Mesodermal cell (in vitro differentiated cells): ENCODE measurements around the gene CDC14B.
"Not testable (repeated sequence)": the region's sequence is repeated elsewhere in the genome, so short reads cannot be mapped to it uniquely, and the experiment has no call there.

Source experiments
- H3K27ac ChIP-seq: 2 replicates; pipeline ENCODE4 v1.7.0; 2013; ENCODE audit warnings: mild to moderate bottlenecking, low read depth, low read length, moderate library complexity; ENCODE audit not compliant: severe bottlenecking
- H3K36me3 ChIP-seq: 2 replicates; pipeline ENCODE4 v1.7.1; 2013; ENCODE audit warnings: mild to moderate bottlenecking, low read length, moderate library complexity; ENCODE audit not compliant: control insufficient read depth, insufficient read depth
- H3K4me1 ChIP-seq: one replicate; pipeline ENCODE4 v1.7.1; 2013; ENCODE audit warnings: mild to moderate bottlenecking, low read length; ENCODE audit not compliant: insufficient read depth, control insufficient read depth, poor library complexity, severe bottlenecking
- H3K4me3 ChIP-seq: 2 replicates; pipeline ENCODE4 v1.7.0; 2013; ENCODE audit warnings: low read length, control low read depth, mild to moderate bottlenecking; ENCODE audit not compliant: insufficient read depth, poor library complexity, severe bottlenecking; ENCODE audit errors: extremely low read depth
- H3K9me3 ChIP-seq: 2 replicates; pipeline ENCODE4 v1.7.1; 2013; ENCODE audit warnings: mild to moderate bottlenecking, low read length, moderate library complexity; ENCODE audit not compliant: control insufficient read depth
- WGBS, 2 experiments: methylation state at CpG; one replicate each; pipeline ENCODE4 v1.1.5; 2013; ENCODE audit warnings: missing lambda C conversion rate in 2 of 2; ENCODE audit not compliant: insufficient coverage in 2 of 2; 5-methylcytosine and 5-hydroxymethylcytosine counted together

Gene CDC14B

DNA sequence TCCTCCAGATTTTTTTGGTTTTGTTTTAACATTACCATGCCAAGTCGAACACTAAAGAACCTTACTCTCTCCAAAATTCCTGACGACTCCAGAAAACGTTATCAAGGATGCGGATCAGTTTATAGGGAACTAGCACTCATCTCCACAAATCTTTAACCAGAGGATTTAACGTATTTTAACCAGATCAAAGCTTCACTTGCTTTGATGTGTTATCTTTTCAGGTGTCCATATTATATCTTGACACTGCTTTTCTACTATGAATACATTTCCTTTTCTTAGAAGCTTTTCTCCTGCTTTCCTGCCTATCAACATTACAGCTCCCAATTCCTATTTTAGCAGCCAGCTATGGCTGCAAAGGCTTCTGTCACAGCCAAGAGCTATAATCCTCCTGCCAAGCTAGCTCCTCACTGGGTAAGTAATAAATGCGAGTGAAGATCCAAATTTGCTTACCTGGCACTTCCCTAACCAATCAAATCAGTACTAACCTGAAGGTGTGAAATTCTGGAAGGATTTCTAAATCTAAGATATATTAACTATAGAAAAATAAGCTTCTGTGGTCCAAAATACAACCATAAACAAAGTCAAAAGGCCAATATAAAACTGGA is 60.2 kb downstream of the CDC14B start:
- WGBS, 2 experiments, result 97 to 100% methylated on average over 3 to 4 of the region's 6 CpGs
- Histone ChIP-seq H3K4me1 (peaks cover 11% of the 10 kb centered on the region), H3K9me3 (no peaks in the 10 kb centered on the region), H3K27ac (no peak overlapping the region), H3K4me3 (no peak overlapping the region), H3K36me3 (peaks cover 14% of the 10 kb centered on the region)

DNA sequence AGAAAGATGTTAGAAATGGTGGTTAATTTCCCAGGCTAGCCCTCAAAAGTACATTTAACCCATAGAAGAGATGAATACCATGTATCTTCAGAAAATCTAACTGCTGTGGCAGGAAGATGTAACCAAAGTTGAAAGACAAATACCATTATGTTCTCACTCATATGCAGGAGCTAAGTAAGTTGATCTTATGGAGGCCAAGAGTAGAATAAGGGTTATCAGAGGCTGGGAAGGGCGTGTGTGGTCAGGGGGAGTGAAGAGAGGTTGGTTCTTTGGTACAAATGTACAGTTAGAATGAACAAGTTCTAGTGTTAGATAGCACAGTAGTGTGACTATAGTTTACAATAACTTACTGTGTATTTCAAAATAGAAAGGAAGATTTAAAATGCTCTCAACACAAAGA is 61.7 kb downstream of the CDC14B start:
- Histone ChIP-seq H3K4me3 (no peak overlapping the region), H3K9me3 (no peaks in the 10 kb centered on the region), H3K27ac (no peak overlapping the region), H3K4me1 (peaks cover 11% of the 10 kb centered on the region), H3K36me3 (peaks cover 14% of the 10 kb centered on the region)
- 82% methylated on average over 1 of the region's 1 CpG; no CpG with 5 or more reads in 1 of the 2 experiments for WGBS, 2 experiments

DNA sequence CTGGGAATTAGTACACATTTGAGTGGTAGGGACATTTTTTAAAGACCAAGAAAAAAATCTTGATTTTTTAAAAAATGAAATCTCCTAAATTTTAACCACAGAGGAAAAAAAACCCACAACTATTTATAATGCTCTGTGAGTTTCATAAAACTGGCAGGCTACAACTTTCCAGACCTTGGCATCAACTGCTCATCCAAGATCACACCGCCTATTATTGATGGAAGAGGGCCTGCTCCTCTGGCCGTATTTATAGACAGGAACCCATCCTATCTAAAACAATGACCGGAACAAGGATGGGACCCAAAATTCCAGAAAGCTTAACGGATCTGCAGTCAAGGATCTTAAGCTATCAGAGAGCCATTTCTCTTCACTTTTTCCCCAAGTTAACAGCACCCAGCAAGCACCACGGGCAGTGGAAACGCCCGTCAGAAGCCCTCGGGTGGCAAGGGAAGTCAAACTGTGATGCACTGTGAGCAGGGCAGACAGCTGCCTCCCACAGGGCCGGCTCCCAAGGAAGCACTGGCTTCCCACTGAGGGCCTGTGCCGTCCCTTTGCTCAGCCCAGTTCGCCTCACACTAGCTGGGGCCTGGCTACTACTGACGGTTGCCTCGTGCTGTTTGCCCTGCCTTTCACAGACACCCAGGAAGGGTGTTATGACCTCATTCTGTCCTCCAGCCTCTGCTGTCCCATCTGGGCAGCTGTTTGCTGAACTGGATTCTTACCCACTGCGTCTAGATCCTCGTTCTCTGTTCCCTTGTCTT is 62.8 kb downstream of the CDC14B start:
- Histone ChIP-seq H3K36me3 (peaks cover 7% of the 10 kb centered on the region), H3K9me3 (no peaks in the 10 kb centered on the region), H3K4me1 (peaks cover 11% of the 10 kb centered on the region), H3K27ac (no peak overlapping the region), H3K4me3 (no peak overlapping the region)
- 81 to 84% methylated on average over 11 to 15 of the region's 15 CpGs for WGBS, 2 experiments

DNA sequence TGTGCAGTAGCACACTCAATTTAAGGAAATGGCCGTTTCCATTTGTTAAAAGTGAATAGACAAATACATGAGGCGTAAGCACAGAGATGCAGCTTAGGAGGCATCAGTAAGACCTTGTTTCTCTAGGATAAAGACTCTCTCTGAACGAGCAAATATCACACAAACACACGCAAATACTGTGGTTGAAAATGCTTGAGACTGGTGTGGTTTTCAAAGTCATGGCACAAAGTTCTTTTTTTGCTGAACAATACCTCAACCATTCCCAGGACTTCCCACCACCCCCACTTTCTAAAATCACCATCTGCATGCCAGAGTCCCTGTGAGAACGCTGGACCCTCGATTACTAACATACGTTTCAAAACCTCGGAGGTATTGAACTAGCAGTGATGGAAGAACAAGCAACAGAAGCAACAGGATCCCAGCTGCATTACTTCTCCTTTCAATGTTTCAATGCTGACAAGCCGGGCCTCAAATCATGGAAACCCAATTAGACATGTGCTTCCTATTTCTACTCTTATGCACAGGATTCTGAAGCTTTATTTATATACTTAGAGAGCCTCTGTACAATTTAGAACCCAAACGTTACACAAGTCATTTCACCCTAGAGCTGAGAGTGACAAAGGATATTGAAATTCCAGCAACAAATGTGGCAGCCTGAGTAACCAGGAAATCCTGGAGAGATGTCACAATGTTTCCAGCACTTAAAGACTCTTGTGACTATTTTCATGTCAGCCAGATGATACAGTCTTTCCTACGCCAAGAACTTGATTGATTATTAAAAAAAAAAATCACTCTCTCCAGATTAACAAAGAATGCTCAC is 63.9 kb downstream of the CDC14B start:
- no peak overlapping the region for H3K4me3 ChIP-seq
- 91 to 92% methylated on average over 7 to 8 of the region's 11 CpGs for whole genome bisulfite sequencing, 2 experiments
- no peaks in the 10 kb centered on the region for H3K9me3 ChIP-seq
- peaks cover 5% of the 10 kb centered on the region for H3K36me3 ChIP-seq
- H3K27ac ChIP-seq, result peak overlapping the region; percentile 8
- H3K4me1 ChIP-seq, result peaks cover 11% of the 10 kb centered on the region

DNA sequence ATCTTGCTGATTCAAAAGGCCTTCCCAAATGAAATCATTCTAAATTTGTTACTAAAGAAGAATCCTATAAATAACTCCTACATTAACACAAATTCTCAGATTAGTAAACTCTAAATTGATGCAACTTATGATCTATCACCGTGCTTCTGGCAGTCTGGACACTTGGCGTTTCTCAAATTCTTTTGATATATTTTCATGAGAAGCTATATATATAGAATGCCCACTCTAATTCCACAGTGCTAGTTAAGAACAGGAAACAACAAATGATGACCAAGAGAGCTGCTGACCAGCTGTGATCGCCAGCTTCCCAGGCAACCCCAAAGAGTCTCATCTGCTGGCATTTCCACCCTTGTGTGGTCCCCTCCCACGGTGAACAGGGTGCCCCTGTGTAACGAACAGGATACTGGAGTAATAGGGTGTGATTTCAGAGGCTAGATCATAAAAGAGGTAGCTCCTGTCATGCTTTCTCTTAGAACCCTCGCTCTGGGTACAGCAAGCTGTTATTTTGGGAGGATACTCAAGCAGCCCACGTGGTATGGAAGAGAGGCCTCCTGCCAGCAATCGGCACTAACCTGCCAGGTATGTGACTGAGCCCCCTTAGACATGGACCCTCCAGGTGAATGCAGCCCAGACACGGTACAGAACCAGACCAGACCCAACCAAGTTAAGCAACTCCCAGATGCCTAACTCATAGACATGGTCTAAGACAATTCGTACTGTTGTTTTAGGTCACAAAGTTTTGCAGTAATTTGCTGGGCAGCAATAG is 64.7 kb downstream of the CDC14B start:
- Histone ChIP-seq H3K9me3 (no peaks in the 10 kb centered on the region), H3K4me1 (peaks cover 11% of the 10 kb centered on the region), H3K4me3 (no peak overlapping the region), H3K27ac (no peak overlapping the region), H3K36me3 (peaks cover 5% of the 10 kb centered on the region)
- WGBS, 2 experiments, result 96 to 100% methylated on average over 5 to 6 of the region's 10 CpGs

DNA sequence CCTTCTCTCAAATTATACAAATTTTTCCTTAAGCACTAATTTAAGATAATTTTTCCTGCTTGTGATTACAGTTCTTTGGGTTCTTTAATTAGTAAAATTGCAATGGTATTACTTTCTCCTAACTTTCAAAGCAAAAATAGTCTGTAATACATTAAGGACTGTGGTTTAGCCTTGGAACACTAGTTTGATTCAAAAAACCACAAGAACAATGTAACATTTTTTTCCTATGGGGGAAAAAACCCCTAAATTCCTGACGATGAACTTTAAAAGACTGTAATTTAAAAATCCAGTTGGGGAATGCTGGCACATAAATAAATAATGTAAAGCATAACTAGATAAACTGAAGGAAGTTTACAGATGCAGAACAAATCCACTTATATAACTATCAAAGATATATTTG is 65.3 kb downstream of the CDC14B start:
- no peaks in the 10 kb centered on the region for H3K9me3 ChIP-seq
- peaks cover 5% of the 10 kb centered on the region for H3K36me3 ChIP-seq
- H3K4me1 ChIP-seq, result peaks cover 11% of the 10 kb centered on the region
- no peak overlapping the region for H3K27ac ChIP-seq
- no peak overlapping the region for H3K4me3 ChIP-seq
- no CpG with 5 or more reads among the region's 1 CpG for WGBS, 2 experiments

DNA sequence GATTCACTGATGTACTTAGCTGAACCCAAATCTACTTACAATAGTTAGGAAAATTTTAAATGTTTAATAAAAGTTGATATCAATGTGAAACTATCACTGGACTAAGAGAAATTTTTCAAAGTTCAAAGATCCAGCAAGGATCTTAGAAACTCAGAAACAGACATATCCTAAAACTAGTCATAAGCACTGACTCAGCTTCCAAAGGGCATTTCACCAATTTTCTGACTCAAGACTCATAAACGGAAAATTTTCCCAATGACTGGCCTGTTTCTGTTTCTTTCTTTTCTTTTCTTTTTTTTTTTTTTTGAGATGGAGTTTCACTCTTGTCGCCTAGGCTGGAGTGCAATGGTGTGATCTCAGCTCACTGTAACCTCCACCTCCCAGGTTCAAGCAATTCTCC is 66.6 kb downstream of the CDC14B start:
- Histone ChIP-seq H3K9me3 (no peaks in the 10 kb centered on the region), H3K27ac (no peak overlapping the region), H3K36me3 (peaks cover 11% of the 10 kb centered on the region), H3K4me1 (peaks cover 11% of the 10 kb centered on the region), H3K4me3 (no peak overlapping the region)
- WGBS, 2 experiments, result no CpG with 5 or more reads among the region's 2 CpGs

DNA sequence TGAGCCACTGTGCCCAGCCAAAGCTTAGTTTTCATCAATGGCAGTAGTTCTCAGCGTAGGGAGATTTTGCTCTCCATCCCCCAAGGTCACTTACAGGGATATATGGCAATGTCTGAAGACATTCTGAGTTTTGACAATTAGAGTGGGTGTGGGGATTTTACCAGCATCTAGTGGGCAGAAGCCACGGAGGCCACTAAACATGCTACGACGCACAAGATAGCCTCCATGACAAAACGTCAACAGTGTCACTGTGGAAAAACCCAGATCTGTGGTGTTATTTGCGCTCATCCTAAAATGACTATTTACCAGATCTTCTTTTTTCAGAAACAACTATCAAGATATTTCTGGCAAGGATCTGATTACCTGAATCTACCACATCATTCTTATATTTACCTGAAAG is 68.2 kb downstream of the CDC14B start:
- WGBS, 2 experiments, result 98% methylated on average over 6 of the region's 6 CpGs
- peaks cover 7% of the 10 kb centered on the region for H3K4me1 ChIP-seq
- peaks cover 11% of the 10 kb centered on the region for H3K36me3 ChIP-seq
- H3K27ac ChIP-seq, result no peak overlapping the region
- H3K4me3 ChIP-seq, result no peak overlapping the region
- no peaks in the 10 kb centered on the region for H3K9me3 ChIP-seq

- no peaks in the 10 kb centered on the region for H3K9me3 ChIP-seq
- H3K36me3 ChIP-seq, result peaks cover 11% of the 10 kb centered on the region
- 96% methylated on average over 3 of the region's 4 CpGs; no CpG with 5 or more reads in 1 of the 2 experiments for WGBS, 2 experiments
- H3K4me3 ChIP-seq, result no peak overlapping the region
- H3K27ac ChIP-seq, result no peak overlapping the region
- peaks cover 1% of the 10 kb centered on the region for H3K4me1 ChIP-seq
These were observed 69.0 kb downstream of the CDC14B start for GRCh38 chr9:96550659-96551058.

GRCh38 chr9:96543131-96543530 is 76.5 kb downstream of the CDC14B start:
- H3K27ac ChIP-seq, H3K4me1 ChIP-seq, H3K9me3 ChIP-seq, H3K4me3 ChIP-seq: not testable (repeated sequence)
- H3K36me3 ChIP-seq, result peaks cover 32% of the 10 kb centered on the region
- 89 to 97% methylated on average over 14 to 15 of the region's 15 CpGs for WGBS, 2 experiments
